Measurements from ENCODE around the gene TRIB2.

TRIB2 gene

GRCh38 chr2:12721566-12722446, 5.1 kb downstream of the TRIB2 start:
- DNase-seq = no peak

DNA sequence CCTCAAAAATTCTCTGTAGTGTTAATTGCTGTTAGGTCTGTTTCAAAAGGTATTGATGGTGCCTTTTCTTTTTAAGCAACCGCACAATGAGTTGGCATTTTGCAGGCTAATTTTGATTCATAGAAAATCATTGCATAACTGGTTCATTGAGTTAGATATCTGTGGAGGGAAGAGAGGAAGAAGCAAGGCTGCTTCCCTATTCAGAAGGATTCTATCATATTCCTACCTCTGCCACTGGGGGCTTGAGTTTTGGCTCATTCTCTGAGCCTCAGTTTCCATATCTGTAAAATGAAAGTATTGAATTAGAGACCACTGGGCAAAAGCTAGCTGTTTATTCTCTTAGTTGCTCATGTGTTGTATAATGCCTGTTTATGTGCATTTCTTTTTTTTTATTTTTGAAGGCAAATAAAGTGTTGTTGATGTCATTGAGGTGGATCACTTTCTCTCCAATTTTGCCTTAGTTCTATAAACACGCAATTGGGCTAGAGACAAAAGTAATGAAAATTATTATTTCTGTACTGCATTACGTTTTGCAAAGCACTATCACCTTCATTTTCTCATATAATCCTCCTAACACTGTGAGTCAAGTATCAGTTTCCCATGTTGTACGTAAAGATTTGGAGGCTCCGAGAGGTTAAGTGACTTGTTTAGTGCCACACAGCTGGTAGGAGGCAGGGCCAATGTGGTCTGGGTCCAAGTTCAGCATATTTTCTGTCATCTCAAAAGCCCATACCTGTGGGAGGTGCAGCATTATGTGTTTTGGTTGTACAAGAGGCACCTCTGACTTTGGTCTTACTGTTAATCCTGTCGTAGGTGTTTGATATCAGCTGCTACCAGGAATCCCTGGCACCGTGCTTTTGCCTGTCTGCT, 5.9 kb downstream of the TRIB2 start:
- no peak for DNase-seq

- DNase-seq = no peak
Observed at GRCh38 chr2:12723736-12724463, 7.2 kb downstream of the TRIB2 start.

DNA sequence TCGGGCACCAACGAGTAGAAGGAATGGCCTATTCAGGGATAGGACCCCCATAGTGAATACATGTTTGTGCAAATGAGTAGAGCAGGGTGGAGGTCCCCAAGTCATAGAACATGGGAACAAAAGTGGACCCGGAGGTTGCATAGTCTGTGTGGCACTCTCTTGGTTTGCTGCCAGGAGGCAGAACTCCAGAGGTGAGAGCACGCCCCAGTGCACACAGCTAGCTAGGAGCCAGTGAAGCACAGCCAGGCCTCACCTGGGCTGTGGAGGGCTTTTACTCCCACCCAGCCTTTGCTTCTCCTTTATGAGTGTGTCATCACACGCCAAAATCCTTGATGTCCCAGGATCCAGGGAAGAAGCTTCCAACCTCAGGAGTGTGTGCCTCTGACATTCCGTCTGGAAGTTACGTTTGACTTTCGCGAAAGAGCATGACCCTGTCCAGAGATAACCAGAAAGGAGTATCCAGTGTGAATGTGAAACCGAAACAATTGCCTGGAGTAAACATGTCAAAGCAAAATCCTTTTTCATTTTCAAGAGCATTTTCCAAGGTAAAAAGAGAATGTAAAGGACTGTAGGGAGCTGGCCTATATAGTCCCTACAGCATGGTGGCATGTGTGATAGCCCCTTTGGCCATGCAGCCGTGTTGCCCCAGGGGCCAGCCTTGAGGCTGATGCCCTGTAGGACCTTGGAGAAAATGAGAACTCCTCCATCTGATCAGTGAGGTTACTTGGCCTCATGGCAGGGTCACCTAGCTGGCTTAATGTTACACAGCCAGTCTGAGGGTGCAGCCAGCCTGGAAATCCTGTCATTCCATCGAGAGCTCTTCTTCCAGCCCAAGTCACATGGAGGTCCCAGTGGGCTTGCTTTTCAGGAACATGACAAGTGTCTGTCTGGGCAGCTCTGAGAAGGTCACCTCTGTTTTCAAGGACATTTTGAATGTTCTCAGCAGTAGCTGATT, 8.8 kb downstream of the TRIB2 start:
- no peak for DNase-seq

DNA sequence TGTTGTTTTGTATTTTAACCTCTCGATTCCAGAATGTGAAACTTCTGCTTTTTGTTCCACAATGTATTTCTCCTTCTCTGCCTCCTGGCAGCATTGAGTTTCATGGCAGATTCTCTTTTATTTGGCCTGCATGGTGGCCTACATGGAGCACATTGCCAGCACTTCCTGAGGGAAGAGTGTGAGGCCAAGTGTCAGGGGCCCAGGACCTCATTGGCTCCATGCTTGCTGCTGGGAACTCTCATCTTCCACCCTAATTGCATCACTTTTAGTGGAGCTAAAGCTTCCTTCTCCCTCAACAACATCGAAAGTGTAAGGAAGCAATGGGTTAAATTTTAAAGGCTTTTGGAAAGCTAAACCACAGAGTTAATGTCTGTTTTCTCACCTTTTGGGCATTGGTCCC, 9.5 kb downstream of the TRIB2 start:
- DNase-seq = no peak

GRCh38 chr2:12727065-12727464, 10.3 kb downstream of the TRIB2 start:
- DNase-seq = no peak

DNA sequence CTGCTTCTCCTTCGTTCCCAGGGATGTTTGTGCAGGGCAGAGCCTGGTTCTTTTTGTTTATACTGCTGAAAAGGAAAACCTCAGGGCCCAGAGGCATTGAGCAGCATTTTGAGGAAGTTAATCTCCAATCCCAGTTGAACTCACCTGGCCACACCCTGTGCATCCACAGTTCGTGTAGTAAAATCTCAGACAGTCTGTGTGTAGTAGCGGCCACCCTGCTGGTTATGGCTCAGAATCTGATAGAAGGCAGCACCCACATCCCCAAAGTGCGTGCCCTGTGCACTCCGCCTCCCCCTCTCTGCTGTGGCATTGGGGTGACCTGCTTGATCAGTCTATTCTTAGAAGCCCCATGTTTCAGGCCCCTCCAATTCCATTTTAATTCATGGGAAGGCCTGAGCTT, 10.9 kb downstream of the TRIB2 start:
- DNase-seq = no peak

DNA sequence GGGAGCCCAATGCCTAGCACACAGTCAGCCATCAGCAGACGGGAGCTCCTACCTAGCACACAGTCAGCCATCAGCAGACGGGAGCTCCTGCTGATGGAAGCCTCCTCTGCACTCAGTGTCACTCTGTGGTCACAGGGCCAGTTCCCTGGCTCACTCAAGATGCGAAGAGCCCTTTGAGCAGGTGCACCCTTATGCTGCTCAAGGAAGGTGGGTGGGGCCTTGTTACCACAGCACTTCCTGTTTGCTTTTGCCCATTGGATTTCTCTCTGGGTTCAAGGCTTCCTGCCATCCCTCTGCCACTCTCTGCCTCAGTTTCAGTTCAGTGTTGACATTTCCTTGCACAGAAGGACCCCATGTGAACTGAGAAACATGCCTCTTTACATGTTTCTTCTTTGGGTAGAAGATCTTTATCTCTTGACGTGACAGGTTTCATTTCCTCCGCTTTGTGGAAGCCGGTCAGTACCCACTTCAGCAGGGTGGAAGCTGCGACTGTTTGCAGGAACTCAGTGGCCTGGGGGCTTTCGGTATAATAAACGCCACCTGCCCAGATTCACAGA, 11.6 kb downstream of the TRIB2 start:
- DNase-seq = no peak

DNA sequence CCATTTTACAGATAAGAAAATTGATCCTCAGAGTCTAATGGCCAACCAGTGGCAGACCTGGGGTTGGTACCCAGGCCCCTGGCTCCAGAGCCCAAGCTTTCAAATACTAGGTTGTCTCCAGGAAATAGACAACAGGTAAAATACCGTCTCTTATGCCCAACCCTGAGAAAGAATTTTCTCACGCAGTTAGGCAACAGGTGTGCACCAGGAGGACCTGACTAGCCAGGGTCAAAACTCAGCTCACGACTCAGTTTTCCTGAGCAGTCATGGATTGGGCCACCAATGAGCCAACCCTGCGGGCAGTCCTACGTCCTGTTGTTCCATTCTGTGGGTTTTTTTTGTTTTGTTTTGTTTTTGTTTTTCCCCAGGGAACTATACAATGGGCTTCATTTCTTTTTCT, 13.5 kb downstream of the TRIB2 start:
- no peak for DNase-seq

GRCh38 chr2:12731701-12732280, 15.1 kb downstream of the TRIB2 start:
- DNase-seq = no peak

- no peak for DNase-seq
Observed at GRCh38 chr2:12732651-12733050, 15.9 kb downstream of the TRIB2 start.

DNA sequence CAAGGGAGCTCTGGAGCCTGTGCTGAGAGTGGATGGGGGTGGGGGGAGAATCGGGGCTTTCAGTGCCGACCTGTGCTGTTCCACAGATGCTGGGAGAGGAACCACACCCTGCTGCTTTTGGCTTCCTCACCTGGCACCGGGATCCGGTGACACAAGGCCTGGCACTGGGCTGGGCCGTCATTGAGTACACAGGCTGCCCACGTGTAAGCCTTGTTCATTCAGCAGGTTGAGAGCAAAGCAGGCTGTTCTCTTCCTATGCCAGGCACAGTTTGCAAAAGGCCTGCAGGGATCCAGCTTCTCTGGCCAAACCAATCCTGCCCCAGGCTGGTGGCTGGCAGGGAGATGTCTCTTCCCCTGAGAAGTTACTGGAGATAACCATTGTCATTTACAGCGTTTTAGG, 17.1 kb downstream of the TRIB2 start:
- no peak for DNase-seq

DNA sequence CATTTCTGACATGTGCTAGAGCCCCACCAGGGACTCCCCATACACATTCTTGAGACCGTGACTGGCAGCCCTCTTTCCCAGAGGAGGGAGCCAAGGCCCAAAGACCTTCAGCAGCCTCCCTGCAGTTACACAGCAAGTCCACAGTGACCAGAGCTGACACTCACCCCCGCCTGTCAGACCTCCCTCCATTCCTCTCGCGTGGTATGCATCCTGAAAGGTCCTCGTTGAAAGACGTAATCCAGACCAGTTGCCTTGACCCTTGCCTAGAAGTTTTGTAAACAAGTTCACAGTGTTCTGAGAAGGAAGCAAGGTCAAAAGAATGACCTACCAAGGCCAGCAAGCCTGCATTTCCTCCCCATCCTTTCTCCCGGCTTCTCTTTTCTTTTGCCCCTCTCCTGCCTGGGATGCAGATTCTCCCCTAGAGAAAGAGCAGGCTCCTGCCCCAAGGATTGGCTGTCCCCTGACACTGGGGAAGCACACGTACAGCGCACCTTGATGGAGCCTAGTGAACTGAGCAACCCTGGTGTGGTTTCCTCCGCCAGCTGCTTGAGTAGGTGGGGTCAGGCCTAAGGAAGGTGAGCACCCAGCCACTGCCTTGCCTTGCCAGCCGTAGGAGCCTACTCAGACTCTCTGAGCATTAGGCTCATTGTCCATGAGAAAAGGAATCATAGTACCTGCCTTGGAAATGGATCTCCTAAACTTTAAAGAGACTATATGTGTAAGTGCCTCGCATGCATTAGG, 18.3 kb downstream of the TRIB2 start:
- DNase-seq = no peak

- DNase-seq = no peak
Observed at GRCh38 chr2:12737297-12737696, 20.6 kb downstream of the TRIB2 start.

- DNase-seq = no peak
Observed at GRCh38 chr2:12737738-12738485, 21.2 kb downstream of the TRIB2 start.

- no peak for DNase-seq
Observed at GRCh38 chr2:12739721-12740254, 23.1 kb downstream of the TRIB2 start.

DNA sequence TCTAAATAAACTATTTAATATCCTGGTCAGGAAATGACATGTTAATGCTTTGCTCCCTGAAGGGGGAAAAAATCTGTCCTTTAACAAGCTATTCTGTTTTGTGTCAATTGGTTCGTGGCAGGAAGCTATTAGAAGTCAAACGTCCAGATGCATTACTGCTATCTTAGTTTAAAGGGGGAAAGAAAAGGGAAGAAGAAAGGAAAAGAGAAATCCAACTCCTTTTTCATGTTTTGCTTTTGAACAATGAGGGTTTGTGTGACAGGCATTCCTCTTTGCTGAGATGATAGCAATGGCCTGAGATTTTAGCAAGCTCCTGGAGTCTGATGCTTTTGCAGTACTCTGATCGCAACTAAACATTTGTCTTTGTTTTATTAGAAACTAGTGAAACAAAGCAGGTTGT, 24.6 kb downstream of the TRIB2 start:
- DNase-seq = no peak

GRCh38 chr2:12742891-12743290, 26.2 kb downstream of the TRIB2 start:
- DNase-seq = no peak

GRCh38 chr2:12750166-12750905, 33.6 kb downstream of the TRIB2 start:
- no peak for DNase-seq

Data from GF-D8 (cell line).